ENCODE data around the gene FAM177B. TPM values are rescaled to one million over a fixed set of nuclear protein-coding genes. Genes with fewer than 3 reads are reported as not detected.

FAM177B gene
- total and polyA plus RNA-seq, 11 donors = 0.16 to 0.48 (median 0.27) TPM; not detected in 8

- peak overlapping the region in 1 of 12 donors; percentile 23 for H3K27ac ChIP-seq
- 96 to 100% (median 97%) methylated on average over 2 of the region's 2 CpGs for WGBS, 4 donors
Measured at GRCh38 chr1:222697203-222697602, 39.8 kb upstream of the FAM177B start.

DNA sequence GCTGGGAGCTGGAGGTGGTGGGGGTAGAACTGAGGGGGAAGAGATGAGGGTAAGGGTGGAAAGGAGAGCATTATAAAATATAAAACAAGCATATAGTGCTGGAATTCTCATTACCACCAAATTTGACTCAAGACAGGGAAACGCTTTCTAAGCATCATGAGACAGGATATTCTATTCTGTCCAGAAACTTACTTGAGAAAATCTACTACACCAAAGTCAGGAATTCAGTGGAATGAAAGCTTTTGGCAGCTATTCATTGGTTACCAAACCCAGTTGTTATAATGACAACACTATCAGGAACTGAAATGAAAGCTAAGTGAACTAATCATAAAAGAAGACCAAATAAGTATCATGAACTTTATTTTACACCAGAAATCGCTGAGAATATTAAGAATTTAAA lies 39.2 kb upstream of the FAM177B start:
- Histone ChIP-seq H3K4me1 (peaks cover 0 to 16% (median 2%) of the 10 kb centered on the region in 12 donors), H3K27ac (peak overlapping the region in 1 of 12 donors; percentile 23), H3K36me3 (peaks cover 0 to 60% (median 39%) of the 10 kb centered on the region in 9 donors), H3K4me3 (no peak overlapping the region), H3K9me3 (no peaks in the 10 kb centered on the region), H3K27me3 (no peaks in the 10 kb centered on the region)
- TF ChIP-seq POLR2A (IDR thresholded peaks at IDR 0.05) = no peak
- TF ChIP-seq, protein P1, sequence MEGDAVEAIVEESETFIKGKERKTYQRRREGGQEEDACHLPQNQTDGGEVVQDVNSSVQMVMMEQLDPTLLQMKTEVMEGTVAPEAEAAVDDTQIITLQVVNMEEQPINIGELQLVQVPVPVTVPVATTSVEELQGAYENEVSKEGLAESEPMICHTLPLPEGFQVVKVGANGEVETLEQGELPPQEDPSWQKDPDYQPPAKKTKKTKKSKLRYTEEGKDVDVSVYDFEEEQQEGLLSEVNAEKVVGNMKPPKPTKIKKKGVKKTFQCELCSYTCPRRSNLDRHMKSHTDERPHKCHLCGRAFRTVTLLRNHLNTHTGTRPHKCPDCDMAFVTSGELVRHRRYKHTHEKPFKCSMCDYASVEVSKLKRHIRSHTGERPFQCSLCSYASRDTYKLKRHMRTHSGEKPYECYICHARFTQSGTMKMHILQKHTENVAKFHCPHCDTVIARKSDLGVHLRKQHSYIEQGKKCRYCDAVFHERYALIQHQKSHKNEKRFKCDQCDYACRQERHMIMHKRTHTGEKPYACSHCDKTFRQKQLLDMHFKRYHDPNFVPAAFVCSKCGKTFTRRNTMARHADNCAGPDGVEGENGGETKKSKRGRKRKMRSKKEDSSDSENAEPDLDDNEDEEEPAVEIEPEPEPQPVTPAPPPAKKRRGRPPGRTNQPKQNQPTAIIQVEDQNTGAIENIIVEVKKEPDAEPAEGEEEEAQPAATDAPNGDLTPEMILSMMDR (IDR thresholded peaks at IDR 0.05) = no peak
- 67 to 81% (median 73%) methylated on average over 2 of the region's 2 CpGs for WGBS, 4 donors
- intact Hi-C loops (cut with DNase I) = no loop called here
- DNase-seq (no peak), ATAC-seq (peak in 1 of 4 donors; percentile 22)

More at GRCh38 chr1:222697203-222697602, 39.8 kb upstream of the FAM177B start:
- ATAC-seq (no peak), DNase-seq (no peak)
- Histone ChIP-seq H3K4me1 (peaks cover 0 to 16% (median 2%) of the 10 kb centered on the region in 12 donors), H3K36me3 (peaks cover 0 to 60% (median 39%) of the 10 kb centered on the region in 9 donors), H3K27me3 (no peaks in the 10 kb centered on the region), H3K4me3 (no peak overlapping the region), H3K9me3 (no peaks in the 10 kb centered on the region)
- TF ChIP-seq, protein P1 (IDR thresholded peaks at IDR 0.05) = no peak
- no peak for TF ChIP-seq POLR2A (IDR thresholded peaks at IDR 0.05)
- intact Hi-C loops (cut with DNase I) = no loop called here

- Histone ChIP-seq H3K36me3 (peaks cover 0 to 46% (median 29%) of the 10 kb centered on the region in 9 donors), H3K27me3 (no peaks in the 10 kb centered on the region), H3K9me3 (peaks cover 0 to 7% (median 0%) of the 10 kb centered on the region in 12 donors), H3K4me3 (no peak overlapping the region), H3K27ac (no peak overlapping the region), H3K4me1 (peaks cover 0 to 10% (median 2%) of the 10 kb centered on the region in 12 donors)
- no peak for ATAC-seq
- DNase-seq = no peak
- WGBS, 4 donors = 85 to 92% (median 89%) methylated on average over 4 of the region's 4 CpGs
- TF ChIP-seq POLR2A (IDR thresholded peaks at IDR 0.05) = no peak
- TF ChIP-seq, protein P1 (IDR thresholded peaks at IDR 0.05) = no peak
- intact Hi-C loops (cut with DNase I) = no loop called here
Measured at GRCh38 chr1:222702210-222702609, 34.8 kb upstream of the FAM177B start.

DNA sequence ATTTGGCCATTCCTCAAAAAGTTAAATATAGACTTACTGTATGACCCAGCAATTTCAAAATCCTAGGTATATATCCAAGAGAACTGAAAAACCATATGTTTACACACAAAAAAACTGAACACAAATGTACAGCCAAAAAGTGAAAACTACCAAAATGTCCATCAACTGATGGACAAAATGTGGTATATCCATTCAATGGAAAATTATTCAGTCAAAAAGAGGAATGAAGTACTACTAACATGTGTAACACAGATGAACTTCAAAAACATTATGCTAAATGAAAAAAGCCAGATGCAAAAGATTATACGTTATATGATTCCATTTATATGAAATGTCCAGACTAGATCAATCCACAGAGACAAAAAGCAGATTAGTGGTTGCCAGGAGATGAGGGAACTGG lies 32.7 kb upstream of the FAM177B start:
- ATAC-seq = no peak
- WGBS, 4 donors = 83 to 100% (median 93%) methylated on average over 1 of the region's 1 CpG
- peaks cover 0 to 7% (median 0%) of the 10 kb centered on the region in 12 donors for H3K9me3 ChIP-seq
- intact Hi-C loops (cut with DNase I) = no loop called here
- no peak overlapping the region for H3K4me3 ChIP-seq
- peaks cover 0 to 38% (median 29%) of the 10 kb centered on the region in 9 donors for H3K36me3 ChIP-seq
- TF ChIP-seq, protein P1 (IDR thresholded peaks at IDR 0.05) = no peak
- TF ChIP-seq POLR2A (IDR thresholded peaks at IDR 0.05) = no peak
- no peak overlapping the region for H3K27ac ChIP-seq
- H3K4me1 ChIP-seq = peaks cover 0 to 6% (median under 1%) of the 10 kb centered on the region in 12 donors
- H3K27me3 ChIP-seq = no peaks in the 10 kb centered on the region
- no peak for DNase-seq
